Activated B cell treated with CpG ODN at 0.5 μM for 24 hours (primary cell): ENCODE measurements around the gene PTPN14. TPM values are rescaled to one million over a fixed set of nuclear protein-coding genes. Genes with fewer than 3 reads are reported as not detected.

ENCODE experiments used
- ATAC-seq: fragments of 200-7000 bp; cut with Tn5 transposase; one replicate; pipeline ENCODE4 v1.10.0; 2021; ENCODE audit warnings: low read depth, mild to moderate bottlenecking, moderate library complexity
- CTCF ChIA-PET: fragments of 350-600 bp; sonication (Branson Sonifier 250); formaldehyde crosslinking; loops from one replicate; lab custom pipeline; 2021; ENCODE audit warnings: antibody characterized with exemption; lab: Charles Lee
- POLR2A ChIA-PET: fragments of 350-600 bp; sonication (Branson Sonifier 250); formaldehyde crosslinking; loops from one replicate; lab custom pipeline; 2021; ENCODE audit warnings: antibody characterized with exemption; lab: Charles Lee
- DNase-seq: peaks from one replicate; pipeline ENCODE4 v3.0.0; 2022
- H3K27ac Mint-ChIP-seq: one replicate; pipeline ENCODE4 v1.8.0; 2020; ENCODE audit warnings: mixed read lengths
- H3K27me3 Mint-ChIP-seq: one replicate; pipeline ENCODE4 v1.8.0; 2021; ENCODE audit warnings: mixed read lengths
- H3K36me3 Mint-ChIP-seq: one replicate; pipeline ENCODE4 v1.8.0; 2021; ENCODE audit warnings: low read depth, mixed read lengths
- H3K4me1 Mint-ChIP-seq: one replicate; pipeline ENCODE4 v1.8.0; 2021; ENCODE audit warnings: mixed read lengths
- H3K4me3 Mint-ChIP-seq: one replicate; pipeline ENCODE4 v1.8.0; 2020; ENCODE audit warnings: mild to moderate bottlenecking, mixed read lengths
- H3K9me3 Mint-ChIP-seq: one replicate; pipeline ENCODE4 v1.8.0; 2020; ENCODE audit warnings: mixed read lengths
- intact Hi-C: fragments of 100-400 bp; cut with micrococcal nuclease; formaldehyde crosslinking; loops from one replicate; pipeline ENCODE4 v1.15.1; 2024
- total RNA-seq: library from RNA; stranded (reverse); gene quantifications from 2 replicates; pipeline ENCODE4 v1.2.3, GENCODE V29; 2022
- TF ChIP-seq, protein P1 (sequence below): fragments of 200-600 bp; IDR thresholded peaks from one replicate; pipeline ENCODE4 v1.8.0; 2022; ENCODE audit warnings: antibody characterized with exemption, mild to moderate bottlenecking

The PTPN14 gene
- total RNA-seq, 1 donor from 2014 or later: not detected

DNA sequence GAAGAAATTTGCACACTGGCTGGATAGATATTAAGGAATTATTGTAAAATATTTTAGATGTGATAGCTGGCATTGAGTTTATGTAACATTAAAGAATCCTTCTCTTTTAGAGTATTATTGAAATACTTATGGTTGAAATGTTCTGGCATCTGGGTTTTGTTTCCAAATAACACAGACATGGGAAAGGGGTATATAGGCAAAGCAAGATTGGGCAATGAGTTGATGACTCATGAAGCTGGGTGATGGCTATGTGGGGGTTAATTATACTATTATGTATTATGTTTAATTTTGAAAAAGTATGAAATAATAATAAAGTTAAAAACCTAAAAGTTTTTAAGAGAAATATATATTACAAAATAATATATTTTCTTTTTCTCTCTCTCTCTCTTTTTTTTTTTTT is 12.5 kb upstream of the PTPN14 start:
- ChIA-PET POLR2A (no interaction called here), CTCF (no interaction called here)
- H3K36me3 Mint-ChIP-seq: no peaks in the 10 kb centered on the region
- no peak overlapping the region for H3K4me3 Mint-ChIP-seq
- intact Hi-C loops: no loop called here
- TF ChIP-seq, protein P1, sequence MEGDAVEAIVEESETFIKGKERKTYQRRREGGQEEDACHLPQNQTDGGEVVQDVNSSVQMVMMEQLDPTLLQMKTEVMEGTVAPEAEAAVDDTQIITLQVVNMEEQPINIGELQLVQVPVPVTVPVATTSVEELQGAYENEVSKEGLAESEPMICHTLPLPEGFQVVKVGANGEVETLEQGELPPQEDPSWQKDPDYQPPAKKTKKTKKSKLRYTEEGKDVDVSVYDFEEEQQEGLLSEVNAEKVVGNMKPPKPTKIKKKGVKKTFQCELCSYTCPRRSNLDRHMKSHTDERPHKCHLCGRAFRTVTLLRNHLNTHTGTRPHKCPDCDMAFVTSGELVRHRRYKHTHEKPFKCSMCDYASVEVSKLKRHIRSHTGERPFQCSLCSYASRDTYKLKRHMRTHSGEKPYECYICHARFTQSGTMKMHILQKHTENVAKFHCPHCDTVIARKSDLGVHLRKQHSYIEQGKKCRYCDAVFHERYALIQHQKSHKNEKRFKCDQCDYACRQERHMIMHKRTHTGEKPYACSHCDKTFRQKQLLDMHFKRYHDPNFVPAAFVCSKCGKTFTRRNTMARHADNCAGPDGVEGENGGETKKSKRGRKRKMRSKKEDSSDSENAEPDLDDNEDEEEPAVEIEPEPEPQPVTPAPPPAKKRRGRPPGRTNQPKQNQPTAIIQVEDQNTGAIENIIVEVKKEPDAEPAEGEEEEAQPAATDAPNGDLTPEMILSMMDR: no peak
- DNase-seq (no peak), ATAC-seq (no peak)
- no peaks in the 10 kb centered on the region for H3K4me1 Mint-ChIP-seq
- no peak overlapping the region for H3K27ac Mint-ChIP-seq
- H3K9me3 Mint-ChIP-seq: no peaks in the 10 kb centered on the region
- H3K27me3 Mint-ChIP-seq: peaks cover 23% of the 10 kb centered on the region

GRCh38 chr1:214557952-214558735 is 6.7 kb upstream of the PTPN14 start:
- Mint-ChIP-seq H3K4me3 (no peak overlapping the region), H3K27ac (no peak overlapping the region), H3K9me3 (no peaks in the 10 kb centered on the region), H3K36me3 (no peaks in the 10 kb centered on the region), H3K4me1 (no peaks in the 10 kb centered on the region), H3K27me3 (peaks cover 29% of the 10 kb centered on the region)
- intact Hi-C loops: no loop called here
- TF ChIP-seq, protein P1: no peak
- ChIA-PET CTCF (no interaction called here), POLR2A (no interaction called here)
- DNase-seq (no peak), ATAC-seq (no peak)

- intact Hi-C loops: no loop called here
- ChIA-PET POLR2A (no interaction called here), CTCF (no interaction called here)
- Mint-ChIP-seq H3K27me3 (peaks cover 50% of the 10 kb centered on the region), H3K4me1 (peaks cover 10% of the 10 kb centered on the region), H3K4me3 (no peak overlapping the region), H3K36me3 (no peaks in the 10 kb centered on the region), H3K27ac (no peak overlapping the region), H3K9me3 (no peaks in the 10 kb centered on the region)
- DNase-seq: no peak
- TF ChIP-seq, protein P1: no peak
- no peak for ATAC-seq
Measured at GRCh38 chr1:214553142-214553710, 1.8 kb upstream of the PTPN14 start.

- CTCF ChIA-PET: no interaction called here
- Mint-ChIP-seq H3K4me1 (peaks cover 10% of the 10 kb centered on the region), H3K36me3 (no peaks in the 10 kb centered on the region), H3K9me3 (no peaks in the 10 kb centered on the region), H3K27me3 (peaks cover 53% of the 10 kb centered on the region), H3K27ac (no peak overlapping the region), H3K4me3 (no peak overlapping the region)
- no peak for ATAC-seq
- intact Hi-C loops: no loop called here
- DNase-seq: no peak
- POLR2A ChIA-PET: no interaction called here
- TF ChIP-seq, protein P1: no peak
Measured at GRCh38 chr1:214552174-214552608, 789 bp upstream of the PTPN14 start.

DNA sequence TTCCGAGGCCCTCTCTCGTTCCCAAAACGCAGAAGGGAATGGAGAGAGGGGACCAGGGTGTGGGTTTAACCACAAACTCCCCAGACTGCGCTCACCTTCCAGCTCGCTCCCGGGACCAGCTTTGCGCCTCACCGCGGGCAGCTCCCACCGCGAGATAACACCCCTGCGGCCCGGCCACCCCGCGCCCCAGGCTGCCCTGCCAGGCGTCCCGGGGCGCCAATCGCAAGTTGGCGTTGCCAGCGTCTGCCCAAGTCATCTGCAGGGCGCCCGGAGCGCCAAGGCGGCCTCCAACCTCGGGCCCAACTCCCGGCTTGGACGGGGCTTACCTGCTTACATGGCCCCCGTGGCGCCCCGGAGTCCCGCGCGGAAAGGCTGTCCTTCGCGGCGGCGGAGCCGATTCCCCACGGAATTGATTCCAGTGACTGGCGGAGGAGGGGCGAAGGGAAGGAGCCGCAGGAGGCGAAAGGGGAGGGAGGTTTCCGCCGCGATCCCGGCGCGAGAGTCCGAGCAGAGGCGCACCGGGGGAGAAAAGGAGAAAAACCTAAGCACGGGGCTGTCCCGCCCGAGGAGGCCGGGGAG is 456 bp downstream of the PTPN14 start:
- ChIA-PET POLR2A (no interaction called here), CTCF (no interaction called here)
- intact Hi-C loops: no loop called here
- H3K27me3 Mint-ChIP-seq: peaks cover 53% of the 10 kb centered on the region
- no peak for DNase-seq
- H3K4me1 Mint-ChIP-seq: peaks cover 10% of the 10 kb centered on the region
- peak overlapping the region; percentile 26 for H3K4me3 Mint-ChIP-seq
- no peak for ATAC-seq
- H3K9me3 Mint-ChIP-seq: no peaks in the 10 kb centered on the region
- TF ChIP-seq, protein P1: no peak
- H3K36me3 Mint-ChIP-seq: no peaks in the 10 kb centered on the region
- H3K27ac Mint-ChIP-seq: no peak overlapping the region
